22Rv1 (cell line): ENCODE results near the gene TMEM106C.

ENCODE experiments used
- H3K27ac ChIP-seq: fragments of 450-650 bp; 2 replicates; pipeline ENCODE4 v1.5.1; 2017
- ZFX ChIP-seq: fragments of 450-650 bp; IDR thresholded peaks from 2 replicates; pipeline ENCODE4 v1.6.1; 2017; ENCODE audit warnings: antibody characterized with exemption, borderline replicate concordance
- TF ChIP-seq, protein P1 (sequence below): fragments of 450-650 bp; IDR thresholded peaks from 2 replicates; pipeline ENCODE4 v1.5.1; 2017; ENCODE audit warnings: mild to moderate bottlenecking

TMEM106C gene

DNA sequence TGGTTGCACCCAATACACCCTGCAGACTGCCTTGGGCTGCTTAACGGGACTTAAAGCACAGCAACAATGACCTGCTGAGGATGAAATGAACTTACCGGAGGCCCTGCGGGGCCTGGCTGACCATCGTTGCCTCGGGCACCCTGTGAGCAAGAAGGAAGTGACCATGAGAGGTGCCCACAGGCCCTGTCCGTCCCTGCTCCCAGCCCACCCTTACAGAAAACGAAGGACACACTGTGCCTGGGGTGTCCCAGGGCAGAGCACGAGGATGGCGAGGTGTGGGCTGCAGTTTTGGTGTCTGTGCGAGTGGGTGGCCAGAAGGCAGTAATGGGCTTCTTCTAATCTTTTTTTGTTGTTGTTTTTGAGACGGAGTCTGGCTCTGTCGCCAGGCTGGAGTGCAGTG, 26.3 kb downstream of the TMEM106C start:
- TF ChIP-seq ZFX, result no peak
- TF ChIP-seq, protein P1, sequence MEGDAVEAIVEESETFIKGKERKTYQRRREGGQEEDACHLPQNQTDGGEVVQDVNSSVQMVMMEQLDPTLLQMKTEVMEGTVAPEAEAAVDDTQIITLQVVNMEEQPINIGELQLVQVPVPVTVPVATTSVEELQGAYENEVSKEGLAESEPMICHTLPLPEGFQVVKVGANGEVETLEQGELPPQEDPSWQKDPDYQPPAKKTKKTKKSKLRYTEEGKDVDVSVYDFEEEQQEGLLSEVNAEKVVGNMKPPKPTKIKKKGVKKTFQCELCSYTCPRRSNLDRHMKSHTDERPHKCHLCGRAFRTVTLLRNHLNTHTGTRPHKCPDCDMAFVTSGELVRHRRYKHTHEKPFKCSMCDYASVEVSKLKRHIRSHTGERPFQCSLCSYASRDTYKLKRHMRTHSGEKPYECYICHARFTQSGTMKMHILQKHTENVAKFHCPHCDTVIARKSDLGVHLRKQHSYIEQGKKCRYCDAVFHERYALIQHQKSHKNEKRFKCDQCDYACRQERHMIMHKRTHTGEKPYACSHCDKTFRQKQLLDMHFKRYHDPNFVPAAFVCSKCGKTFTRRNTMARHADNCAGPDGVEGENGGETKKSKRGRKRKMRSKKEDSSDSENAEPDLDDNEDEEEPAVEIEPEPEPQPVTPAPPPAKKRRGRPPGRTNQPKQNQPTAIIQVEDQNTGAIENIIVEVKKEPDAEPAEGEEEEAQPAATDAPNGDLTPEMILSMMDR, result no peak
- no peak overlapping the region for H3K27ac ChIP-seq

DNA sequence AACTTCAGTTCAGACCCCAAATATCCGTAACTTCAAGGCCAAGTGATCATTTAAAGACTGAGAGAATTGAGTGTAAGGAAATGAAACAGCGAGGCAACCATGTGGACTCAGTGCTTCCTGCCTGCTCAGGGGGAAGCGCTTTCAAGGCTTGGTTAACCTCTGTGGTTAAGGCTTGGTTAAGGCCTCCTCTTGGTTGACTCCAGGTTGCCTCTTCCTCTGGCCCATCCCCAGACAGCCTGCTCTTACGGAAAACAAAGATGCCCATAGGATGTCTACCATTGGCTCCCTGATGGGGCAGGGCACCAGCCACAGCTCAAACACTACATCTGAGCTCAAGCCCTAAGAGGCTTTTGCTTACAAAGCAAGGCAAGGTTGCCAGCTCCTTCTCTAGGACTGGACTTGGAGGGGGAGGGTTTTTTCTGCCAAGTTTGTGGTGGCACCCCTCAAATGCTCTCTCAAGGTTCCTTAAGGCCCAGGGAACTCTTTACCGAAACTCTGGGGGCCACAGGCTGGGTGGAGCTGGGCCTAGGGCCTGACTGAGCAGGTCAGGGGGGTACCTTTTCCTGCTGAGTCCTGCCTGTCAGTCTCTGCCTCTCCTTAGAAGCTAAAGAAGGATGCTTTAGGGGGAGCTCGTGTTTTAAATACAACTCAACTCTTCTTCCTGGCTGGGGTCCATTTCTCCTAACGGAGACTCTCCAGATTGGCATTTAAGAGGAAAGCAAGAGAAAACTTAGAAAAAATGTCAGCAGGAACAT, 27.1 kb downstream of the TMEM106C start:
- TF ChIP-seq, protein P1, result no peak
- no peak for TF ChIP-seq ZFX
- no peak overlapping the region for H3K27ac ChIP-seq

DNA sequence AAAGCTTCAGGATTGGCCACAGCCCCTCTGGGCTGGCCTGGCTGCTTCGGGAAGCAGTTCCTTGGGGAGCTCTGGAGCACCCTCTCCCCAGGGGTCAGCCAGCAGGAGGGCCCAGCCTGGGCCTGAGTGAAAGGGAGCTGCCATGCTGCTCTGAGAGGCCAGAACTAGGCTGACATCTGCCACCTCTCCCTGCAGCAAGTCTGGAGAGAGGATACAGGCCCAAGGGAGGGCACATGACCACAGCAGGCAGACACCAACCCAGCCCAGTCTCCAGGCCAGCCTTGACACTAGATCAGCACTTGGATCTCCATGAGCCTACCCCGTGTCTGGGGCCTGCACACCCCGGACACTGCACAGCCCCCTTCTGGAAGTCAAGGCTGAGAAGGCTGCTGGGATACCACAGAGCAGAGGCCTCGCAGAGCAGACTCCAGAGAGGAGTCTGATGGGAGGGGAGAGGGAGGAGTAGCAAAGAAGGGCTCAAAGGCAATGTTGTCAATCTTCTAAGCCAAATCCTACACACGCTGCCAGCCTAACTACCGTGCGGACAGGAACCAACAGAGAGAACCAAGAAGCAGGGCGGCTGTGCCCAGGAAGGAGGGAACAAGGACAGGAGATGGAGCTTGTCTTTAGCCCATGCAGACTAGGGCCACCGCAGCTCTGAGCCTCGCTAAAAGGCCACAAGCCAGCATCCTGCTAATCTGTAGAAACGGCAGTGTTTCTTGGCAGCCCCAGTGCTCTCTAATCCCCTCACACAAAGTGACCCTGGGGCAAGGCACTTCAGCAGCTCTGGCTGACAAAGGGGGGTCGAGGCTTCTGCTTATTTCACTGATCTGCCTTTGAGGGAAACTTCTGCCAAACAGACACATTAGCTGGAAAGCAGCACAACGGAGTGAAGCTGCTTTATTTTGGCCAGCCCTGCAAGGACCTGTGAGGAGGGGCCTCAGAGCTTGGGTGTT, 28.0 kb downstream of the TMEM106C start:
- no peak for TF ChIP-seq ZFX
- TF ChIP-seq, protein P1, result no peak
- H3K27ac ChIP-seq, result no peak overlapping the region

DNA sequence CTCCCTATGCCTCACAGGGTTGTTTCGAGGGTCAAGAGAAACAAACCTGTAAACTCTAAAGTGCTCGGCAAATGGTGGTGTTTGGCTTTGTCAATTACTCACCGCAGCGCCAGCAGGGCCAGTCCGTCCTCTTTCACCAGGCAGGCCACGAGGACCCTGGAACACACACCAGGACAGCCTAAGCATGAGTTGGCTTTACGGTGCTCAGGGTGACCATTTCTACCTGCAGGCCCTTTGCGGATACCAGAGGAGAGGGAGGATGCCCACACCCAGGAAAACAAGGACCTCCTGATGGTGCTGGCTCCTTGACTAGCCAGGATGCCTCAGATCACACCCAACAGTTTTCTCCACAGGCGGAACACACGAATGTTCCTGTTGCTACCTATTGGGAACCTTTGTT, 29.4 kb downstream of the TMEM106C start:
- H3K27ac ChIP-seq, result no peak overlapping the region
- TF ChIP-seq, protein P1, result no peak
- TF ChIP-seq ZFX, result no peak

DNA sequence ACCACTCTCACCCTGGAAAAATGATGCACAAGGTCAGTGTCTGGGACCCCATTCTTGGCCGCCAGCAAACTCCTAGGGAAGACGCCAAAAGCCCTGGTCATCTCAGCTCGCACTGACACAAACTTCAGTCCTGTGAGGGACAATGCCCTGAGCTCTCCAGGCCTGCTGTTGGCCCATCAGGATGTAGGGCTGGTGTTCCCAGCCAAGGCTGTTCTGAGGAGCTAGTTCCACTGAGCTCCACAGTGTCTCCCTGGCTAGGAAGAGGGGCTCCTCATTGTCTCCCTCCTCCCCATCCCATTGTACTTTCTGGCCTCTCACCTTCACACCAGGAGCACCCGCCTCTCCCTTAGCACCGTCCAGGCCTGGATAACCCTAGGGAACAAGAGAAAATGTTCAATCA, 30.1 kb downstream of the TMEM106C start:
- no peak overlapping the region for H3K27ac ChIP-seq
- TF ChIP-seq ZFX, result no peak
- TF ChIP-seq, protein P1, result no peak

DNA sequence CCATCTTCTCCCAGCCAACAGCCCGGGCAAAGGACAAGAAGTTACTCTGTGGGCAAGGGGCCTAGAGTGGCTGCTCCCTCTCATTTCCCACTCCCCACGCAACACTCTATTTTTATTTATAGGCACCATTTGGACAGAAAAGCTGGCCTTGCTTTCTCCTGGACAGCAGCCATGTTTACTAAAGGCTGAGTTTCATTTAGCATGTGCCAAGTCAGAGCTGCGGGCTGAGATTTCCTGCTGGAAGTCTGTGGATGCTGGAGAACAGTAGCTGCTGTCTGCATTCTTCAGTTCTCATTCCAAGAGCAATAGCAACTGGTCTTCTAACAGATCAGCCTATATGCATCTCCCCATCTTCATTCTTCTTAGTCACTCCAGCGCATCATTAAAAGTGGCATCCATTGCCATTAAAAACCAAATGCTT, 32.6 kb downstream of the TMEM106C start:
- TF ChIP-seq, protein P1, result no peak
- TF ChIP-seq ZFX, result no peak
- 0 out of 2 replicates have a peak overlapping the region, but pooled peaks have one; percentile 14 for H3K27ac ChIP-seq
